22Rv1 (cell line): ENCODE results near the gene TYMP.

ENCODE experiments used
- ZFX ChIP-seq: fragments of 450-650 bp; IDR thresholded peaks from 2 replicates; pipeline ENCODE4 v1.6.1; 2017; ENCODE audit warnings: antibody characterized with exemption, borderline replicate concordance
- TF ChIP-seq, protein P1 (sequence below): fragments of 450-650 bp; IDR thresholded peaks from 2 replicates; pipeline ENCODE4 v1.5.1; 2017; ENCODE audit warnings: mild to moderate bottlenecking

DNA sequence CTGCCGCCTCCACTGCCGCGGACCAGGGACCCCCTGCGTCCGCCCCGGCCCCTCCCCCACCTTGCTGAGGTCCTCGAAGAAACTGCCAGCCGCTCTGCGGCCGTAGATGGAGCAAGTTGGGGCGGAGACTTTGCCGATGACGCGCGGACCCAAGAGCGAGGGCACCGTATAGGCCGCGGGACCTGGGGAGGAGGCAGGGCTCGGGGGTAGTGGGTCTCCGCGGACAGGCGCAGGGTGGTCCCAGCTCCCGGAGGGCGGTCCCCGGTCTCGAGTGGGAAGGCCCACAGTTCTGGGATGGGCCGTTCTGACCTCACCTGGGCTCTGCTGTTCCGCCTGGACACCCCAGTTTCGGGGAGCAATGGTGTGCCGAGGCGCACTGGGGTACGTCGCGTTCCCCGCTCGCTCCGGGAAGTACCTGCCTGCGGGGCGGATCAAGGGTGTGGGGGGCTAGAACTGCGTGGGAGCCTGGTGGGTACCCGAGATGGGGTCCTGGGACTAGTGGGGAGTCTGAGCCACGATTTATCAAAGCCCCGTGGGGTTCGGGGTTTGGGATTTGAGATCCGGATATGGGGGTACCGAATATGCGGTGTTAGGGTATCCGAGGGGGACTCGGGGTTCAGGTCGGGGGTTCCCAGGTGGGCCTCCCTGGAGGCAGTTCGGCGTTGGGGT, 1.2 kb upstream of the TYMP start:
- TF ChIP-seq, protein P1, sequence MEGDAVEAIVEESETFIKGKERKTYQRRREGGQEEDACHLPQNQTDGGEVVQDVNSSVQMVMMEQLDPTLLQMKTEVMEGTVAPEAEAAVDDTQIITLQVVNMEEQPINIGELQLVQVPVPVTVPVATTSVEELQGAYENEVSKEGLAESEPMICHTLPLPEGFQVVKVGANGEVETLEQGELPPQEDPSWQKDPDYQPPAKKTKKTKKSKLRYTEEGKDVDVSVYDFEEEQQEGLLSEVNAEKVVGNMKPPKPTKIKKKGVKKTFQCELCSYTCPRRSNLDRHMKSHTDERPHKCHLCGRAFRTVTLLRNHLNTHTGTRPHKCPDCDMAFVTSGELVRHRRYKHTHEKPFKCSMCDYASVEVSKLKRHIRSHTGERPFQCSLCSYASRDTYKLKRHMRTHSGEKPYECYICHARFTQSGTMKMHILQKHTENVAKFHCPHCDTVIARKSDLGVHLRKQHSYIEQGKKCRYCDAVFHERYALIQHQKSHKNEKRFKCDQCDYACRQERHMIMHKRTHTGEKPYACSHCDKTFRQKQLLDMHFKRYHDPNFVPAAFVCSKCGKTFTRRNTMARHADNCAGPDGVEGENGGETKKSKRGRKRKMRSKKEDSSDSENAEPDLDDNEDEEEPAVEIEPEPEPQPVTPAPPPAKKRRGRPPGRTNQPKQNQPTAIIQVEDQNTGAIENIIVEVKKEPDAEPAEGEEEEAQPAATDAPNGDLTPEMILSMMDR, result no peak
- TF ChIP-seq ZFX, result no peak
